Uterus (tissue), 2 donors: ENCODE results near the gene CDCA3.

Experiments
- CTCF ChIP-seq, 4 experiments: fragments of 200-600 bp in 2 of 4; fragments of 450-650 bp in 2 of 4; sonication (generic) in 2 of 4; IDR thresholded peaks; one replicate each; pipeline ENCODE4 v1.5.1; 2016 to 2019; ENCODE audit warnings: antibody characterized with exemption in 4 of 4, mild to moderate bottlenecking in 2 of 4, moderate library complexity in 1 of 4
- POLR2A ChIP-seq, 2 donors: fragments of 450-650 bp; IDR thresholded peaks; one replicate each; pipeline ENCODE4 v1.6.1; 2016; ENCODE audit warnings: antibody characterized with exemption in 2 of 2, mild to moderate bottlenecking in 1 of 2, moderate library complexity in 1 of 2

GRCh38 chr12:6860942-6861341 is 9.9 kb upstream of the CDCA3 start:
- no peak for TF ChIP-seq CTCF (IDR thresholded peaks at IDR 0.05)
- no peak for TF ChIP-seq POLR2A (IDR thresholded peaks at IDR 0.05)
